Activated effector memory CD4-positive, alpha-beta T cell treated with Interleukin-2 at 50 U/mL for 16 hours (primary cell): Measurements from ENCODE around the gene SLC30A10.
"Not testable (repeated sequence)": the region's sequence is repeated elsewhere in the genome, so short reads cannot be mapped to it uniquely, and the experiment has no call there.

Source experiments
- DNase-seq: peaks from one replicate; pipeline ENCODE4 v3.0.0-alpha.2; 2020

The SLC30A10 gene

DNA sequence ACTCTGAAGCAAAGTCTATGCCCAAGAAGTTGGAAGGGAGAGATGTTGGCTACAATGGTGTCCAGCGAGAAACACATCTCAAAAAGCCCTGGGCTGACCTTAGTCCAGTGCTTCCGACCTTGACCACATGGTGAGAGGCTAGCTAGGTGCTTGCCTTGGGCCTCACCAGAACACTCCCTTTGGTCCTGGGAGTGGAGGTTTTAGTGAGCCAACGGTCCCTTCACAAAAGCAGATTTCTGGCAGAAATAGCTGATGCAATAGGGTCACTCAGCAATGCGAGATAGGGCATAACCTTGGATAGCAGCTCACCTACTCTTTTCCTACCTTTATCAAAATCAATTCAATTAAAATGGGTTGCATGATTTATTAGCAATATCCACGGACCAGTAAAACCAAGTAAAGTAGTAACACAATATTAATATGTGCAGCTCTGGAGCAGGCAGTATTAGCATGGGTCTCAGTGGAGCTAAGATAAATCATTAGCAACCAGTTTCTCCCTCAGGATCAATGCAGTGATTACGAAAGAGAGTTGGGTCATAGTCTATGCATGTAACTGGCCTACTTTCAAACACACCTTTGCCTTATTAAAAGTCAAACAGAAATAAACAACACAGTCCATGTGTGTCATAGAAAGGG, 1.9 kb downstream of the SLC30A10 start:
- DNase-seq: no peak

DNA sequence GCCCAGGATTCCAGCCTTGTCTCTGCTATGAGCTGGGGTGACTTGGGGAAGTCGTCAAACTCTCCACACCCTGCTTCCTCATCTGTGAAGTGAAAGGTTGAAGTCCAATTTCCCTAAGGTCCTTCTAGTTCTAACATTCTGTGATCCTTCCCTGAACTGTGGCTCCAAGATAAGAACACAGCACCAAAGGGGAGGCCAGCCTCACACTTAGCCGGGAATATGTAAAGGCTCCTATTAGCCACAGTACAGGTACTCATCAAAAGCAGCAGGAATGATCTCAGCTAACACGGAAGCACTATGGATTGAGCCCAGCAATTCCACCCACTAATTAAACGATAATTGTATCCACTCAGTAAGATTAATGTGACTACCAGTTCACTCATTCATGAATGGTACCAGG, 4.0 kb downstream of the SLC30A10 start:
- DNase-seq: no peak

DNA sequence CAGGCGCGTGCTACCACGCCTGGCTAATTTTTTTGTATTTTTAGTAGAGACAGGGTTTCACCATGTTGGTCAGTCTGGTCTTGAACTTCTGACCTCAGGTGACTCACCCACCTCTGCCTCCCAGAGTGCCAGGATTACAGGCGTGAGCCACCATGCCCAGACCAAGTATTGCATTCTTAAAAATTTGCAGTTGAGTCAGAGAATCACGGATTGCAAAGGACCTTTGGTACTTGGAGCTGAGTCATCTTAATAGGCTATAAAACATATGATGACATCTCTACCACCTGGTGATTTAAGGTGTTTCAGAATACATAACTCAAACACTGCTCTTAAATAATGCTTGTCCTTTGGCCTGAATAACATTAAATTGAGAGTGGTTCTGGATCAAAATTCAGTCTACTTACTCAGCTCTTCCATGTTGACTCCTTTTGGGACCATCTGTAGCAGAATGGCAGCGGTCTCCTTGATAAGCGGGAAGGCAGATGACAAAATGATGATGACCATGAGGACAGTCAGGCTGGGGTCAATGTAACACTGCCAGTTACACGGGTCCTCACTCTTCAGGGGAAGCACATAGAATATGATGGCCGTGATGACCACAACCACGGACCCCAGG, 10.4 kb downstream of the SLC30A10 start:
- DNase-seq: no peak

DNA sequence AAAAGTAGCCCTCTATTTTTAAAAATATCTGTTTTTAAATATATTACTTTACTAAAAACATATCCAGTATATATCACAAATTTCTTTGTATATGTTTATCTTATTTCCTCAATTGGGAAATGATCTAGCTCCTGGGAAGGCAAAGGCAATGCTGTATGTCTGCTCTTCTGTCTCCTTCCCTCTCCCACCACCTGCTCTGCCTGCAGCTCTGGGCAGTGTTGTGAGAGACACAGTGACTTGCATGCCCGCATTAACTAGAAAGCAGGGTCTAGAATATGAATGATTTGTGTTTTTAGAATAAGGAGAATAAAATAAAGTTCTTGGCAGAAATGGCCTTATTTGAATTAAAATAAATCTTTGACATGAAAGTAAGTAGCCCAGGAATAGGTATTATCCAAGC, 11.1 kb downstream of the SLC30A10 start:
- DNase-seq: no peak

DNA sequence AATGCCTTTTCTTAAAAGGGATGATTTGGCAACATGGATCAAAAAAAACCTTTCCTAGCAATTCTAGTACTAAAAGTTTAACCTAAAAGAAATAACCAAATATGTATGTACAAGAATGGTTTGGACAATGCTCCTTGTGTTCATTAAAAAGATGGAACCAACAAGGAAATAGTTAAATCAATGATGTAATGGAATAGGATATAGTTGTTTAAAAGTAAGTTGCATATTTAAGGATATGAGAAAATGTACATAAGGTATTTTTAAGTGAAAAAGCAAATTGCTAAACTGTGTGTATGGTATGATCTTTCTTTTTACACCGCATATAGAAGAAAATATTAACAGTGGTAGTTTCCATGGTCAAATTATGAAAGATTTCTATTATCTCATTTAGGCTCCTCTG, 12.1 kb downstream of the SLC30A10 start:
- no peak for DNase-seq

DNA sequence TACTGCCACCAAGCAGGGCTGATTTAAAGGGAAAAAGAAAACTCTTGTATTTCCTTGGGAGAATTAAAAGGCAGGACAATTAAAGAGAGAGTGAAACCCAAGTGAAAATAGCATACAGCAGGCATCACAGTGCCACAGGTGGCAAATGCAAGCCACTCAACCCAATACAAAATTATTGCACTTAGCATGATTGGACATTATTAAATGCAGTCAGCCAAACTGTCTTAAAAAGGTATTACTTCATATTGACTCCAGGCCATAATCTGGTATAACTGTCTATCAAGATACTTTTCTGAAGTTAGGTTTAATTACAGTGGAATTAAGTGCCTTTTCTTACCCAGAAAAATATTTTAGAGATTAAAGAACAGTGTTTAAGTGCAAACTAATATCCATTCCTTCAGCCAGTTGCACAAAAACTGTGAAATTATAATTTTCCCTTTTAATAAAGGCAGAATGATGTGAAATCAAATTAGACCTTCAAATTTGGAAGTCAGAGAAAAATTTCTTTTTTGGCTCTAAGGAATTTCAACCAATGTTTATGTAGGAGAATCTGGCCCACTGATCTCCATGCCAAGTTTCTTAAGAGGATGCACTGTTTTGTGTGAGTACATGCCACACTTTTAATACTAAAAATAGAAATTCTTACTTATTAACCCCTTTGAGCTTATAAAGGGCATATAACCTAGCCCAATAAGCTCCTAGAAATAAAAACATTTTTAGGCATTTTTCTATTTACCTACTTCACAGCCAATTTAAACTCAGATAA, 15.2 kb downstream of the SLC30A10 start:
- DNase-seq: no peak

DNA sequence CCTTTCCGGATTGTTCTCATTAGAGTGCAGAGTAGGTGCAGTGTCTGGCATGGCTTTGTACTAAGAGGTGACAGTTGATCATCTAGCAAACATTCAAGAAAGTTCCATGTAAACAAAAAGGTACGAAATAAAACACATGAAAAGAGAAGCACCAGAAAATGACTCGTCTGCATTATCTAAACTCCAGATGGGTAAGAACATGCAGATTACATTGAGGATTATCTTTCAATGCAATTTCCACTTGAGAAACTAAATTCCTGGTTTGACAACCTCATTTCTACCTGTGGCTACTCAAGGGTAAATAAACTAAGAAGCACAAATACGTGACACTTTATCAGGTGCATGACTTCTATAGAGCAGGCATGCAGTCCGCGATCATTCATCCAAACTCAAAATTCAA, 17.6 kb downstream of the SLC30A10 start:
- no peak for DNase-seq

DNA sequence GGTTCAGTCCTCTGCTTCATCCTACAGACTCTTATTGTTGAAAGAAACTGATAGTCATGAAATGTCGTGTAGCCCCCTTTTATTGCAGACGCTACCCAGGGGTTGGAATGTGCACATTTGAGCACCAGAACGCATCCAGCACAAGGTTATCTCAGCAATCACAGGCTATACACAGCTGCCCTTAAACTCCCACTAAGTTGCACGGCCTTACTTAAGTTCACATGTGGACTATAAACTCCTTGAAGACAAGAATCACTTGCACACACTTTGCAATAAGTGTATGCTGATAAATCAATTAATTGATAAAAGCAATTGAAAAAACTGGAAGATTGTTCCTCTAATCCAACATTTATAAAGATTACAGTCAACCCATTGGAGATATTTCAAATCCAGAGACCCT, 18.9 kb downstream of the SLC30A10 start:
- no peak for DNase-seq

DNA sequence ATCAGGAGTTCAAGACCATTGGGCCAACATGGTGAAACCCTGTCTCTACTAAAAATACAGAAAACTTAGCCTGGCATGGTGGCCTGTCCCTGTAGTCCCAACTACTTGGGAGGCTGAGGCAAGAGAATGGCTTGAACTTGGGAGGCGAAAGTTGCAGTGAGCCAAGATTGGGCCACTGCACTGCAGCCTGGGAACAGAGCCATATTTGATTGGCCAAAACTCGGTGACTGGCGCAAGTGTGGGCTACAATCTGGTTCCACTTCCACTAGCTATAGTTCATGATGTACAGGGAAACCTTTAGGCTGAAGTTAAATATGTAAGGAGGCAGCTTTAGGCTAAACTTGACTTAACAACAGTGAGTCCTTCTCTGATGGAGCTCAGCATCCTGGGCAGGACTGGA, 20.2 kb downstream of the SLC30A10 start:
- DNase-seq: no peak

DNA sequence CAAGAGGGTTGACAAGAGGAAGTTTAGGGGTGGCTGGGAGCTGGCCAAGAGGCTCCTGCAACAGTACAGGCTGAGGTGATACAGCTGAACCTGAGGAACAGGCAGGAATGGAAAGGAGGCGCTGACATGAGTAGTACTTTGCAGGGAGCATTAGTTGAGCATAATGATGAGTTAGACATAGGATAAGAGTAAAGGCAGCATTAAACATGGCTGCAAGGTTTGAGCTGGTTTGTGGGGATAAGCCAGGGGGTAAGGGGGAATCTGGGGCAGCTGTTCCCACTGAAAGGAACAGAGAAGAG, 20.6 kb downstream of the SLC30A10 start:
- DNase-seq: no peak

DNA sequence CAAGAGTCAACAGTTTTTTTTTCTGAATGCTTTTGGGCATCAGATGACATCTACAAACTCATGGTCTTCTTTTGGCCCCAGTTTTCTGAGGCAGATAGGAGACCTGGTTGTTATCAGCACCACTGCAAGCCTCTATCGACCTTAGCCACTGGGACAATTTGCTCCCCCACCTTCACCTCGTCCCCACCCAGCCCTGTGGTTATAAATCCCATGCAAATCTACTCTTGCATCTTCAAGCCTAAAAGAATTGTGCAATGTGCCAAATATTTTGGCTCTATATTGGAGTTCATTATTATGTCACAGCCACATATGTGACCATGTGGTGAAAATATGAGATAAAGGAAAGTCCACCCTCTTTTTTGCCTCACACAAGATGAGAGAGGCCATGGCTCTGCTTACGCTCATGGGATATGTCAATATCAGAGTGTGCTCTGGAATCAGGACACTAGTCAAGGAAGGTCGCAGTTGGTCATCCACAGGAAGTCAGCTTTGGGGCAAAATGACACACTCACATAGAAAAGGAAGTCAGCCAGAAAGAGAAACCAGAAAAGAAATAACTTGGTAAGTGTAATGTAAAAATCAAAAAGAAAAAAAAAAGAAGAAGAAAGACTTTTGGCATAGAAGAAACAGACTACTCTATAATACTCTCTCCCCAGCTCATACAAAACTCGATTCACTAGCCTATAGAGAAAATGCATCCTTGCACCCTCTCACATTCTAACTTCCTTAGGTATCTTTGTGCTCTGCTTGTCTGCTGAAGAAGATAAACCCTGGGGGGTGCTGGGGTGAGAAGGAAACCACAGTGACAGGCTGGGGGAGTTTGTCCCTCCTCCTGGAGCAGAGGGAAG, 21.2 kb downstream of the SLC30A10 start:
- DNase-seq: no peak

DNA sequence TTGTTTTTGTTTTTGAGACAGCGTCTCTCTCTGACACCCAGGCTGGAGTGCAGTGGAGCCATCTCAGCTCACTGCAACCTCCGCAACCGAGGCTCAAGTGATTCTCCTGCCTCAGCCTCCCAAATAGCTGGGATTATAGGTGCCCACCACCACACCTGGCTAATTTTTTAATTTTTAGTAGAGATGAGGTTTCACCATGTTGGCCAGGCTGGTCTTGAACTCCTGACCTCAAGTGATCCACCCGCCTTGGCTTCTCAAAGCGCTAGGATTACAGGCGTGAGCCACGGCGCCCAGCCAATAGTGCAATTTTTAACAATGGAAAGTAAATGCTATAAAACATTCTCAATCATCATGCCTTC, 21.8 kb downstream of the SLC30A10 start:
- DNase-seq: not testable (repeated sequence)

DNA sequence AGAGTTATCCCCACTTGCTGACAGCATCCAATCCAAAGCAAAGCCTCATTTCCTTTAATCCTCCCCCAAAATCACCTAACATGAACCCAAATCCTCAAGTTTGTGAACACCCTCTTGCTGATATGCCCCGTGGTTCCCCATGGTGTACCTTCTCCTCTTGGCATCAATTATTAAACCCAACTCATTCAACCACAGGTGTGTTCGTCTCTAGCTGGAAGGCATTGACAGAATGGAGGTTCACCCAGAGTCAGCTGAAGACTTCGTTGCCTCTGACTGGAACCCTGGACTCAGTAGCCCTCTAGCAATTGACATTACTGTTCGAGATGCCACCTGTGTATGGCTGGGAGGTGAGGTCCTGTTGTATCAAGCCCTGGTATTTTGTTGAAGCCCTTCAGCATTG, 22.8 kb downstream of the SLC30A10 start:
- no peak for DNase-seq

DNA sequence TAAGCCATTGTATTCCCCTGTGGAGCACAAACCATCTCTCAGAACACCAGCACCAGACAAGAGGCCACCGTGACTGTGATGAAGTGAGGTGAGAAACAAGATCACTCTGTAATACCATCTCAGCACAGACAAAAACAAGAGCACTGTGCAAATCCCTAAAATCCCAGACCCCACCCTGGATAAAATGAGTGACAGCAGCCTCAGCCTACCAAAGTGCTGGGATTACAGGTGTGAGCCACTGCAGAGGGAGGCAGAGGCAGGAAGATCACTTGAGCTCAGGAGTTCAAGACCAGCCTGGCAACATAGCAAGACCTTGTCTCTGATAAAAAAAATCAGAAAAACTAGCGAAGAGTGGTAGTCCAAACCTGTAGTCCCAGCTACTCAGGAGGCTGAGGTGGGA, 23.4 kb downstream of the SLC30A10 start:
- DNase-seq: no peak

DNA sequence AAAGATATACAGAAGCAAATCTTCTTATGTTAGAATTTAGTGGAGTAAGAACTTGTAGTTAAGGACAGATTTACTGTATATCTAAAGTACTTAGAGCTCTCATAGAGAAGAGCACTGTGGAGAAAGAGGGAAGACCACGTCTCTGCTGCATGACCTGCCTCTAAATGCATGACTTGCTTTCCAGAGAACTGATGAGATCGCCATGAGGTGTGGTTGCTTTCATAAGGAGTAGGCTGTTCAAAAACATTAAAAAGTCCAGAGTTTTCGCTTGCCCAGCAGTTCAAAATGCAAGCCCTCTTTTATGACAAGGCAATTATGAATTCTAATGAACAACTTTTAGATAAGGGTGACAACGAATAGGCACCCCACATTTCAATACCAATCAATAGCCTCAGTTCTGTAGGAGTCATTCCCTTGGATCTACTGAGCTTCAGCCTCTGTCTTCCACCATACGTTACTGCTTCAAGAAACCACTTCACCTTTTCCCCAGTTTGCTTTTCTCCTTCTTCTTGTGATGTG, 24.9 kb downstream of the SLC30A10 start:
- DNase-seq: no peak

DNA sequence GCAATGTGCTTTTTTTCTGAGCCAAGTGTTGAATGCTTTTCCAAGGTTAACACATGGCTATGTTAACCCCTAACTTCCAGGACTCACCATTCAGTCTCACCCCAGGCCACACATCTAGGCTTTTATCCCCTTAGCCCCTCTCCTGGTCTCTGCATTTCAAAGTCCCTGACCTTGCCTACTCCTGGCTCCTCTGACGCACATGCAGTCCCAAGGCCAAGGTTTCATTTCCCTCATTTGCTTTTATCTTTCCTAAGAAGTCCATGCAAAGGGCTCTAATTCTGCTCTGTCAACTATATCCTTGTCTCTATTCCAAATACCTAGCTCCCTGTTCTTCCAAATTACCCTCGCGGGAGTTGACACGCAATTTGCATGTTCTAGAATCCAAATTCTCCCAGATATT, 25.4 kb downstream of the SLC30A10 start:
- no peak for DNase-seq

DNA sequence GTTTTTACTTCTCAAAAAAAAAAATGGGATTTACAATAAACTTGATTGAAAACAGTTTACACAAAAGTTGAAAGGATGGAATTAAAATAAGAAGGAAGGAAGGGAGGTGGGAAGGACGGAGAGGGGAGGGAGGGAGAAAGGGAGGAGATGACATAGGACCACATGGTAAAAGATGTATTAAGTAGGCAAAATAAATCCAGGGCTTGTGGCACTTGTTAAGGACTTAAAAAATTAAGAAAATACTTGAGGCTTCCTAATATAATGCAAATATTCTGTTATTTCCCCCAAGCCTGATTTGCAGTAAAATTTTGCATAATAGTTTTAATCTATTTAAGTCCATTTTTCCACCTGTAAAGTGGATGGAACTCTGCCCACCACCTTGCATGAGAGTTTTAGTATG, 27.5 kb downstream of the SLC30A10 start:
- no peak for DNase-seq

DNA sequence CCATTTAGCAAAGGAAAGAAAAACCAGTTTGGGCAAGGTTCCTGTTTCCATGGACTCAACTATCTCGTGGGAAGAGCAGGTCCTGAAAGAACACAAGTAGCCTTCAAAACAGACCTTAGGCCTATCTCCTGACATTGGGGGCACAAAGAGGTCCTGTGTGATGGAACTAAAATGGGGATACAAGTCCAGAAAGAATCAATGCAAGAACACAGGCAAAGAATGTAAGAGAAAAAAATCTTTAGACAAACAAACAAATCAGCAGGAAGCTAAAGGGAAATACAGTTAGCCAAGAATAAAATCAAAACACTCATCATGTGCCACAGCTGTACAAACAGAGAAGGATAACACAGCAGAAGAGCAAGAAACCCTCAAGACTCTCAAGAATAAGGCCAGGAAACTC, 28.2 kb downstream of the SLC30A10 start:
- DNase-seq: no peak

DNA sequence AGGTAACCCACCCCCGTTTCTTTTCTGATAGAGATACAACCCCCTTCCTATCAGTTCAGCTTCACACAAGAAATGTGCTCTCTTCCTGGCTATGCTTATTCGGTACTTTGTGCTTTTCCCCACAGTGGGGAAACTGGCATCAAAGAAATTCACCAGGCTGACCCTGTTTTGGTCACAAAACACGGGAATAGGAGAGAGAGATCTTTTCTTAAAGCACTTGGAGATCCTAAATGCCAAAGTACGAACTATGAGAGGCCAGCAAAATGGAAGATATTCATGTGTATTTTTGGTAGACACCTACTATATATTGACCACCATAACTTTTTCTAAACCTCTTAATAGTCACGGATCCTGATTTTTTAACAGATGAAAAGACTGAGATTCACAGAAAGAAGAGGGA, 30.0 kb downstream of the SLC30A10 start:
- no peak for DNase-seq

DNA sequence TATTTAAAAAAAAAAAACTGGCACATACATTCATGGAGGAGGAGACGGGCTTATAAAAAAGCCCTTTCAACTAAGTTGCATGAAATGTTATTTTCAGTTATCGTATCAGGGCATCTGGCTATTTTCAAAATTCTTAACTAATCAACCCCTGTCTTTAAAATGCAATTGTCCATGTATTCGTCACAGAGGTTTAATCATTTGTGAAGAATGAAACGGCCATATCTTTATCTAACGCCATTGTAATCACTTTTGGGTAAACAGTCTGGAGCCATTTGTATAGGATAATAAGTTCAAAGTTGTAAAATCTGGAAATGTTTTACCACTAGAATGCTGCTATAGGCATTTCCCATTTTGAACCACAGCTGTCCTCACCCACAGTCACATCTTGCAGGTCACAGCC, 30.4 kb downstream of the SLC30A10 start:
- DNase-seq: no peak

DNA sequence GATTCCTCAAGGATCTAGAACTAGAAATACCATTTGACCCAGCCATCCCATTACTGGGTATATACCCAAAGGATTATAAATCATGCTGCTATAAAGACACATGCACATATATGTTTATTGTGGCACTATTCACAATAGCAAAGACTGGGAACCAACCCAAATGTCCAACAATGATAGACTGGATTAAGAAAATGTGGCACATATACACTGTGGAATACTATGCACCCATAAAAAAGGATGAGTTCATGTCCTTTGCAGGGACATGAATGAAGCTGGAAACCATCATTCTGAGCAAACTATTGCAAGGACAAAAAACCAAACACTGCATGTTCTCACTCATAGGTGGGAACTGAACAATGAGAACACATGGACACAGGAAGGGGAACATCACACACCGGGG, 36.1 kb downstream of the SLC30A10 start:
- DNase-seq: not testable (repeated sequence)

DNA sequence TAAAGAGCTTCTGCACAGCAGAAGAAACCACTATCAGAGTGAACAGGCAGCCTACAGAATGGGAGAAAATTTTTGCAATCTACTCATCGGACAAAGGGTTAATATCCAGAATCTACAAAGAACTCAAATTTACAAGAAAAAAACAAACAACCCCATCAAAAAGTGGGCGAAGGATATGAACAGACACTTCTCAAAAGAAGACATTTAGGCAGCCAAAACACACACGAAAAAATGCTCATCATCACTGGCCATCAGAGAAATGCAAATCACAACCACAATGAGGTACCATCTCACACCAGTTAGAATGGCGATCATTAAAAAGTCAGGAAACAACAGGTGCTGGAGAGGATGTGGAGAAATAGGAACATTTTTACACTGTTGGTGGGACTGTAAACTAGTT, 36.5 kb downstream of the SLC30A10 start:
- not testable (repeated sequence) for DNase-seq

DNA sequence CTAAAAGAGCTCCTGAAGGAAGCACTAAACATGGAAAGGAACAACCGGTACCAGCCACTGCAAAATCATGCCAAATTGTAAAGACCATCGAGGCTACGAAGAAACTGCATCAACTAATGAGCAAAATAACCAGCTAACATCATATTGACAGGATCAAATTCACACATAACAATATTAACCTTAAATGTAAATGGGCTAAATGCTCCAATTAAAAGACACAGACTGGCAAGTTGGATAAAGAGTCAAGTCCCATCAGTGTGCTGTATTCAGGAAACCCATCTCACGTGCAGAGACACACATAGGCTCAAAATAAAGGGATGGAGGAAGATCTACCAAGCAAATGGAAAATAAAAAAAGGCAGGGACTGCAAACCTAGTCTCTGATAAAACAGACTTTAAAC, 39.7 kb downstream of the SLC30A10 start:
- not testable (repeated sequence) for DNase-seq

DNA sequence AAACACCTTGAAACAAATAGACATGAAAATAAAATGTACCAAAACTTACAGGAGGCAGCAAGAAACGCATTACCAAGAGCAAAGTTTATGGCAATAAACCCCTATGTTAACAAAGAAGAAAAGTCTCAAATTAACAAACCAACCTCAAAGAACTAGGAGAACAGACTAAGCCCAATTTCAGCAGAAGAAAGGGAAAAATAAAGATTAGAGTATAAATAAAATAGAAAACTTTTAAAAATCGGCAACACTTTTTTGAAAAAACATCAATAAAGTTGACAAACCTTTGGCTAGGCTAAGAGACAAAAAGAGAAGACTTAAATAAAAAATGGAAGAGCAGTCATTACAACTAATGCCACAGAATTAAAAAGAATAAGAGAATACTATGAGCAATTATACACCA, 42.7 kb downstream of the SLC30A10 start:
- no peak for DNase-seq
